AG04450 (cell line): ENCODE data around the gene XAGE5. TPM values are rescaled to one million over a fixed set of nuclear protein-coding genes. Genes with fewer than 3 reads are reported as not detected.
"Not testable (repeated sequence)": the region's sequence is repeated elsewhere in the genome, so short reads cannot be mapped to it uniquely, and the experiment has no call there.

Experiments used
- CTCF ChIA-PET: fragments of 300-600, 350-600 bp; formaldehyde crosslinking; extraction: SDS; loops from one replicate; lab custom pipeline; 2022; ENCODE audit warnings: antibody characterized with exemption, inconsistent platforms; lab: Charles Lee
- POLR2A ChIA-PET: fragments of 350-600 bp; formaldehyde crosslinking; extraction: SDS; loops from one replicate; lab custom pipeline; 2021; ENCODE audit warnings: antibody characterized with exemption, inconsistent platforms; lab: Yijun Ruan, JAX
- DNase-seq: peaks from one replicate; pipeline ENCODE4 v3.0.0-alpha.2; 2011; ENCODE audit warnings: low read depth, low spot score
- H3K27ac ChIP-seq: one replicate; pipeline ENCODE4 v1.5.1; 2012; ENCODE audit warnings: low read depth, low read length, control low read depth
- H3K27me3 ChIP-seq: one replicate; pipeline ENCODE4 v1.6.0; 2012; ENCODE audit warnings: low read length; ENCODE audit not compliant: control insufficient read depth, insufficient read depth
- H3K4me3 ChIP-seq: 2 replicates; pipeline ENCODE4 v1.5.1; 2011; ENCODE audit warnings: mild to moderate bottlenecking, low read depth, low read length, control low read depth
- H3K9me3 ChIP-seq: 2 replicates; pipeline ENCODE4 v1.5.1; 2012; ENCODE audit warnings: low read length; ENCODE audit not compliant: control insufficient read depth, insufficient read depth
- CTCF ChIP-seq: IDR thresholded peaks from 2 replicates; pipeline ENCODE4 v1.5.1; 2011; ENCODE audit warnings: low read depth, low read length, control low read depth, inconsistent platforms
- polyA plus RNA-seq: library from polyadenylated mRNA; depleted of rRNA; stranded (reverse); fragments of >200 nt; gene quantifications from 2 replicates; pipeline ENCODE4 v1.2.3, GENCODE V29; 2011

XAGE5 gene
- polyA plus RNA-seq, 1 experiment = not detected

GRCh38 chrX:52824608-52825007 lies 13.5 kb downstream of the XAGE5 start:
- Histone ChIP-seq H3K9me3 (no peaks in the 10 kb centered on the region), H3K4me3 (no peak overlapping the region), H3K27ac (no peak overlapping the region), H3K27me3 (no peaks in the 10 kb centered on the region)
- TF ChIP-seq CTCF = no peak
- DNase-seq = no peak
- POLR2A ChIA-PET = no interaction called here
- CTCF ChIA-PET = no interaction called here

DNA sequence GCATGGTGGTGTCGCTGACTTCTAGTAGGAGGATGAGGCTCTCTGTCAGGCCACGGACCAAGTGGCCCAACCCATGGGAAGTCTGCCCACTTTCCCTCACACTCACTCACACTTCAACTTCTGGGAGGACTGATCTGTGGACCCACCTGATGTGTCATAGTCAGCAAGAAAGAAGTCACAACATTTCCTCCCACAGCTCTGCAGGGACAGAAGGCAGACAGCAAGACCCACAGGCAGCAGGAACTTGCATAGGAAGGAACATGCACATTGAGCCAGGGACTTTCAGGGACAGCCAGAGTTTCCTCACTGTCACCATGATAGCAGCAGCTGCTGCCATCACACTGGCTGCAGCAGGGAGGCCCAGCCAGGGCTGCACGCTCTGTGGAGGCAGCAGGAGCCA lies 19.5 kb downstream of the XAGE5 start:
- TF ChIP-seq CTCF = no peak
- ChIA-PET CTCF (no interaction called here), POLR2A (no interaction called here)
- no peaks in the 10 kb centered on the region for H3K9me3 ChIP-seq
- no peak overlapping the region for H3K27ac ChIP-seq
- no peaks in the 10 kb centered on the region for H3K27me3 ChIP-seq
- H3K4me3 ChIP-seq = no peak overlapping the region
- no peak for DNase-seq

- Histone ChIP-seq H3K9me3 (no peaks in the 10 kb centered on the region), H3K27ac (no peak overlapping the region), H3K27me3 (no peaks in the 10 kb centered on the region), H3K4me3 (no peak overlapping the region)
- TF ChIP-seq CTCF = no peak
- ChIA-PET POLR2A (no interaction called here), CTCF (no interaction called here)
- DNase-seq = no peak
These were observed 28.1 kb downstream of the XAGE5 start for GRCh38 chrX:52839137-52839536.

DNA sequence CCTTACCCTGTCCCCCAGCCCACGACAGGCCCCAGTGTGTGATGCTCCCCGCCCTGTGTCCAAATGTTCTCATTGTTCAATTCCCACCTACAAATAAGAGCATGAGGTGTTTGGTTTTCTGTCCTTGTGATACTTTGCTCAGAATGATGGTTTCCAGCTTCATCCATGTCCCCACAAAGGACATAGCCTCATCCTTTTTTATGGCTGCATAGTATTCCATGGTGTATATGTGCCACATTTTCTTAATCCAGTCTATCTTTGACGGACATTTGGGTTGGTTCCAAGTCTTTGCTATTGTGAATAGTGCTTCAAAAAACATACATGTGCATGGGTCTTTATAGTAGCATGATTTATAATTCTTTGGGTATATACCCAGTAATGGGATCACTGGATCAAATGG lies 32.5 kb downstream of the XAGE5 start:
- not testable (repeated sequence) for H3K9me3 ChIP-seq

GRCh38 chrX:52852110-52852860 lies 41.2 kb downstream of the XAGE5 start:
- CTCF ChIA-PET = no interaction called here

More for the DNA sequence above, 32.5 kb downstream of the XAGE5 start:
- H3K27me3 ChIP-seq, POLR2A ChIA-PET, H3K4me3 ChIP-seq, DNase-seq, CTCF ChIA-PET, H3K27ac ChIP-seq: not testable (repeated sequence)

GRCh38 chrX:52856991-52857525 lies 46.0 kb downstream of the XAGE5 start:
- POLR2A ChIA-PET, H3K9me3 ChIP-seq, H3K4me3 ChIP-seq, CTCF ChIA-PET, DNase-seq, H3K27me3 ChIP-seq, H3K27ac ChIP-seq: not testable (repeated sequence)

More at GRCh38 chrX:52852110-52852860, 41.2 kb downstream of the XAGE5 start:
- no peak overlapping the region for H3K27ac ChIP-seq
- no peaks in the 10 kb centered on the region for H3K9me3 ChIP-seq
- POLR2A ChIA-PET = no interaction called here
- DNase-seq = peak; percentile 0
- no peak overlapping the region for H3K4me3 ChIP-seq
- TF ChIP-seq CTCF = no peak
- no peaks in the 10 kb centered on the region for H3K27me3 ChIP-seq
